ENCODE measurements around the gene IL17D.
"Not testable (repeated sequence)": the region's sequence is repeated elsewhere in the genome, so short reads cannot be mapped to it uniquely, and the experiment has no call there.

Gene IL17D

DNA sequence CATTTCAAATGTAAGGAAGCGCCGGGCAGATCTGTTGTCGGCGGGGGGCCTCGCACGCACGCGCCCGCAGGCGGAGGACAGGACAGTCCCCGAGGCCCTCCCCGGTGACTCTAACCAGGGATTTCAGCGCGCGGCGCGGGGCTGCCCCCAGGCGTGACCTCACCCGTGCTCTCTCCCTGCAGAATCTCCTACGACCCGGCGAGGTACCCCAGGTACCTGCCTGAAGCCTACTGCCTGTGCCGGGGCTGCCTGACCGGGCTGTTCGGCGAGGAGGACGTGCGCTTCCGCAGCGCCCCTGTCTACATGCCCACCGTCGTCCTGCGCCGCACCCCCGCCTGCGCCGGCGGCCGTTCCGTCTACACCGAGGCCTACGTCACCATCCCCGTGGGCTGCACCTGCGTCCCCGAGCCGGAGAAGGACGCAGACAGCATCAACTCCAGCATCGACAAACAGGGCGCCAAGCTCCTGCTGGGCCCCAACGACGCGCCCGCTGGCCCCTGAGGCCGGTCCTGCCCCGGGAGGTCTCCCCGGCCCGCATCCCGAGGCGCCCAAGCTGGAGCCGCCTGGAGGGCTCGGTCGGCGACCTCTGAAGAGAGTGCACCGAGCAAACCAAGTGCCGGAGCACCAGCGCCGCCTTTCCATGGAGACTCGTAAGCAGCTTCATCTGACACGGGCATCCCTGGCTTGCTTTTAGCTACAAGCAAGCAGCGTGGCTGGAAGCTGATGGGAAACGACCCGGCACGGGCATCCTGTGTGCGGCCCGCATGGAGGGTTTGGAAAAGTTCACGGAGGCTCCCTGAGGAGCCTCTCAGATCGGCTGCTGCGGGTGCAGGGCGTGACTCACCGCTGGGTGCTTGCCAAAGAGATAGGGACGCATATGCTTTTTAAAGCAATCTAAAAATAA, 18.2 kb downstream of the IL17D start:
- DNase-seq (ENCODE audit: insufficient read length), result no peak
- no peak for TF ChIP-seq POLR2AphosphoS5 (IDR thresholded peaks at IDR 0.05; ENCODE audit: low read depth, low read length)
- no peak for TF ChIP-seq POLR2A (IDR thresholded peaks at IDR 0.05; ENCODE audit: low read depth, low read length)
- FAIRE-seq, result no peak

DNA sequence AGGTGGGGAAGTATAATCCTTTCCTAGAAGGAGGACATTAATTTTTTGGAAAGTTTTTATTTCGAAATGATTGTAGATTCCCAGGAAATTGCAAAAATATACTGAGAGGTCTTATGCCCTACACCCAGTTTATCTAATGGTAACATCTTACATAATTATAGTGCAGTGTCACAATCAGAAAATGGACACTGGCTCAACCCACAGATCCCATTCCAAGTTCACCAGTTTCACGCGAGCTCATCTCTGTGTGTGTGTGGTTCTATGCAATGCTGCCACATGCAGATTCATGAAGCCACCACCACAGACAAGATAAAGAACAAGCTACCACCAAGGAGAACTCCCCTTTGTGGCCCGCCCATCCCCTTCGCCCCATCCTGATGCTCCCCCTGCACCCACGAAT, 24.4 kb downstream of the IL17D start:
- no peak for FAIRE-seq
- TF ChIP-seq TAF1 (IDR thresholded peaks at IDR 0.05; ENCODE audit: borderline replicate concordance, low read depth, low read length) (no peak), POLR2AphosphoS5 (IDR thresholded peaks at IDR 0.05; ENCODE audit: low read depth, low read length) (no peak), POLR2A (IDR thresholded peaks at IDR 0.05; ENCODE audit: low read depth, low read length) (no peak)
- no peak for DNase-seq (ENCODE audit: insufficient read length)

DNA sequence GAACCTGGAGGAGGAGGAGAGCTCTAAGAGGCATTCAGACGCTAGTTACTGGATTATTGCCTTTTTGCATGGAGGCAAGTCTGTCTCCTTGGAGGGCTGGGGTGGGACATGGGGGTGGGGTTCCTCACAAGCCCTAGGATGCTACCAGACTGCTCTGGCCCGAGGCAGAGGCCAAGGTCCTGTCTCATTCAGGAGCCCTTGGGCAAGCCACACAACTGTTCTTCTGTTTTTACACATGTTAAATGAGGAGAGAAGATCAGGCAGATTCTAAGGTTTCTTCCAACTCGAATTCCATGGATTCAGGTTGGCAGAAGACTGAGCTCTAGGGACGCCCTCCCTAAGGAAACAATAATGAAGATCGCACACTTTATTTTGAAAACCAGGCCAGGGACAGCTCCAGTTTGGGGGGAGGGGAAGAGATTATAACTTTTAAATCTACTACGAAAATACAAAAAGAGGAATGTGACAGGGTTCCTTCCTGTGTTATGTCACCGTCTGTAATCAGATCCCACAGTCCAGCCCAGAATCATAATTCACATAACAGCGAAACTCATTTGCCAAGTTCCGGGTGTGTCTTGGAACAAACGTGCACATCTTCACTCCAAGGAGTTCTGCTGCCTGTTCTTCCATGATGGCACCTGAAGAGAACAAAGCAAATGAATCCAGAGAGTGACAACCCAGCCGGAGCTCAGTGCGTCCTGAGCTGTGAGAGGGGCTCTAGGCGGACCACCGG, 25.2 kb downstream of the IL17D start:
- TF ChIP-seq POLR2AphosphoS5 (IDR thresholded peaks at IDR 0.05; ENCODE audit: low read depth, low read length) (no peak), TAF1 (IDR thresholded peaks at IDR 0.05; ENCODE audit: borderline replicate concordance, low read depth, low read length) (no peak)
- FAIRE-seq (no peak), DNase-seq (ENCODE audit: insufficient read length) (no peak)

DNA sequence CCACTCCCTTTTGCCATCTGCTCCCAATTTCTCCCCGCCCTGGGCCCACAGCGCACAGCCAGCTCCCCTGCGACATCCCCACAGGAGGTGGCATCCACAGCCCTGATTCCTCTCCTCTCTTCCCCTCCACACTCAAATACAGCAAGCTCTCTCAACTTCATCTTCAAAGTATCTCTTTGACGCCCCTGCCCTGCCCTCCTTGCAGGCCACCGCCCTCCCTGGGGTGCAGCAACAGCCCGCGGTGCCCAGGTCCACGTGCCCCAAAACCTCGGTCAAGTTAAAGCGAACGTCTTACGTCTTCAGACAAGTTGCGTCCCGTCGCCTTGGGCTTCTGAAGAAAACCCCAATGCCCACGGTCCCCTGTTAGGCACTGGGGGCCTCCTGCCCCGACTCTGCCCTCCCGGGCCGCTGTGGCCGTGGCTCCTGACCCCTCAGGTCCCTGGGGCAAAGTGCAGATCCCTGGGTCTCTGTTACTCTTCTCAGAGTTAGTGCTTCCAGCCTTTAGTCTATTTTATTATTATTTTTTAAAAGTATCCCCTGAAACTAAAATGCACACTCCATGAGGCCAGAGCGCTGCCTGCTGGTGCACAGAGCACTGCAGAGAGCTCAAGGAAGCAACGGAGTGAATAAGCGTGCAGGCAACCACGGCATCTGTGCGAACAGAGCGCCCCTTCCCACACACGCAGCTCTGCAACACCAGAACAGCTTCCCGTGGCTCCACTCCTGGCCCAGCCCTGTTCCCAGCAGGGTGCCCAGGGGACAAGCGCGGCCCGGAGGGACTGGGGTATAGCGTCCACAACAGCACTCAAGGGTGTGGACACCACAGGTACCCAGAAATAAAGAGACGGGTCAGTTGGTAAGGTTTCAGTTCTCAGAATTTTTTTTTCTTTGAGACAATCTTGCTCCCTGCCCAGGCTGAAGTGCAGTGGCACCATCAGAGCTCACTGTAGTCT, 26.4 kb downstream of the IL17D start:
- DNase-seq (ENCODE audit: insufficient read length) (no peak), FAIRE-seq (no peak)
- TF ChIP-seq POLR2AphosphoS5 (IDR thresholded peaks at IDR 0.05; ENCODE audit: low read depth, low read length), result no peak
- TF ChIP-seq TAF1 (IDR thresholded peaks at IDR 0.05; ENCODE audit: borderline replicate concordance, low read depth, low read length), result no peak
- no peak for TF ChIP-seq POLR2A (IDR thresholded peaks at IDR 0.05; ENCODE audit: low read depth, low read length)

DNA sequence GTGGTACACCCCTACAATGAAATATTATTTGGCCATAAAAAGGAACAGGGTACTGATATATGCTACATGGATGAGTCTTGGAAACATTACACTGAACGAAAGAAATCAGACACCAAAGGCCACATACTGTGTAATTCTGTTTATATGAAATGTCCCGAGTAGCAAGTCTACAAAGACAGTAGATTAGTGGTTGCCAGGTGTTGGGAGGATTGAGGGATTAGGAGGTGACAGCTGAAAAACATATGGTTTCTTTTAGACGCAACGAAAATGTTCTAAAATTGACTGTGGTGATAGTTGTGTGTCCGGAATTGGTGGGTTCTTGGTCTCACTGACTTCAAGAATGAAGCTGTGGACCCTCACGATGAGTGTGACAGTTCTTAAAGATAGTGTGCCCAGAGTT, 35.1 kb downstream of the IL17D start:
- TF ChIP-seq POLR2AphosphoS5 (IDR thresholded peaks at IDR 0.05; ENCODE audit: low read depth, low read length) (no peak), TAF1 (IDR thresholded peaks at IDR 0.05; ENCODE audit: borderline replicate concordance, low read depth, low read length) (no peak), POLR2A (IDR thresholded peaks at IDR 0.05; ENCODE audit: low read depth, low read length) (no peak)
- no peak for DNase-seq (ENCODE audit: insufficient read length)
- no peak for FAIRE-seq

DNA sequence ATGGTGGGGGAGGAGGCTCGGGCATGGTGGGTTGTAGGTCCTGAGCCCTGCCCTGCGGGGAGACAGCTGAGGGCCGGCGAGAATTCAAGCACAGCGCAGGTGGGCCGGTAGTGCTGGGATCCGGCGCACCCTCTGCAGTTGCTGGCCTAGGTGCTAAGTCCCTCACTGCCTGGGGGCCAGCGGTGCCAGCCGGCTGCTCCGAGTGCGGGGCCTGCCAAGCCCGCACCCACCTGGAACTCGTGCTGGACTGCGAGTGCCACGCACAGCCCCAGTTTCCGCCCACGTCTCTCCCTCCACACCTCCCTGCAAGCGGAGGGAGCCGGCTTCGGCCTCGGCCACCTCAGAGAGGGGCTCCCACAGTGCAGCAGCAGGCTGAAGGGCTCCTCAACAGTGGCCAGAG, 36.5 kb downstream of the IL17D start:
- DNase-seq (ENCODE audit: insufficient read length), result no peak
- no peak for FAIRE-seq
- no peak for TF ChIP-seq TAF1 (IDR thresholded peaks at IDR 0.05; ENCODE audit: borderline replicate concordance, low read depth, low read length)
- TF ChIP-seq POLR2A (IDR thresholded peaks at IDR 0.05; ENCODE audit: low read depth, low read length), result no peak
- no peak for TF ChIP-seq POLR2AphosphoS5 (IDR thresholded peaks at IDR 0.05; ENCODE audit: low read depth, low read length)

DNA sequence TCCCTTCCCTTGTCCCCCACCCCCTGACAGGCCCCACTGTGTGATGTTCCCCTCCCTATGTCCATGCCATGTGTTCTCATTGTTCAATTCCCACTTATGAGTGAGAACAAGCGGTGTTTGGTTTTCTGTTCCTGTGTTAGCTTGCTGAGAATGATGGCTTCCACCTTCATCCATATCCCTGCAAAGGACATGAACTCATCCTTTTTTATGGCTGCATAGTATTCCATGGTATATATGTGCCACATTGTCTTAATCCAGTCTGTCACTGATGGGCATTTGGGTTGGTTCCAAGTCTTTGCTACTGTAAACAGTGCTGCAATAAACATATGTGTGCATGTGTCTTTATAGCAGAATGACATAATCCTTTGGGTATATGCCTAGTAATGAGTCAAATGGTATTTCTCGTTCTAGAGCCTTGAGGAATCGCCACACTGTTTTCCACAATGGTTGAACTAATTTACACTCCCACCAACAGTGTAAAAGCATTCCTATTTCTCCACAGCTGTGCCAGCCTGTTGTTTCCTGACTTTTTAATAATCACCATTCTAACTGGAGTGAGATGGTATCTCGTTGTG, 40.4 kb downstream of the IL17D start:
- FAIRE-seq; DNase-seq (ENCODE audit: insufficient read length): not testable (repeated sequence)

DNA sequence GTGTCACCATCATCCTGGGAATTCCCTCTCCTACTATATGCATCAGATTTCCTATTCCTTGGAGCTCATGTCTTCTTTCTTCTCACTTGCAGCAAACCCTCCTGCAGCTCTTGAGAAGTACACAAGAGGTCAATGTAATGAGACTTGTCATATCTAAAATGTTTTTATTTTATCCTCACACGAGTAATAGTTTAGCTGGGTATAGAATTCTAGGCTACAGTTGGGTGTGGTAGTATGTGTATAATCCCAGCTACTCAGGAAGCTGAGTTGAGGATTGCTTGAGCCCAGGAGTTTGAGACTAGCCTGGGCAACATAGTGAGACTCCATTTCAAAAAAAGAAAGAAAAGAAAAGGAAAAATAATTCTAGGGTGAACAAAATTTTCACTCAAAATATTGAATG, 45.9 kb downstream of the IL17D start:
- DNase-seq (ENCODE audit: insufficient read length), result no peak
- no peak for FAIRE-seq
- TF ChIP-seq TAF1 (IDR thresholded peaks at IDR 0.05; ENCODE audit: borderline replicate concordance, low read depth, low read length) (no peak), POLR2A (IDR thresholded peaks at IDR 0.05; ENCODE audit: low read depth, low read length) (no peak), POLR2AphosphoS5 (IDR thresholded peaks at IDR 0.05; ENCODE audit: low read depth, low read length) (no peak)

DNA sequence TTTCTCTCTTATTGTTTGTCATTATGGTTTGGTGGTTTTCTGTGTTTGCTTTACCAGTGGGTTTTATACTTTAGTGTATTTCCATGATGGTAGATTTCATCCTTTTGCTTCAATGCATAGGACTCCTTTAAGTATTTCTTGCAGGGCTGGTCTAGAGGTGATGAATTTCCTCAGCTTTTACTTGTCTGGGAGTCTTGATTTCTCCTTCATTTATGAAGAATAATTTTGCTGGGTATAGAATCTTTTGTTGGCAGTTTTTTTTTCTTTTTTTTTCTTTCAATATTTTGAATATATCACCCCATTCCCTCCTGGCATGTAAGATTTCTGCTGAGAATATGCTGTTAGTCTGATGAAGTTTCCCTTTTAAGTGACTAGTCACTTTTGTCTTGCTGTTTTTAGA, 50.5 kb downstream of the IL17D start:
- TF ChIP-seq TAF1 (IDR thresholded peaks at IDR 0.05; ENCODE audit: borderline replicate concordance, low read depth, low read length) (no peak), POLR2A (IDR thresholded peaks at IDR 0.05; ENCODE audit: low read depth, low read length) (no peak), POLR2AphosphoS5 (IDR thresholded peaks at IDR 0.05; ENCODE audit: low read depth, low read length) (no peak)
- FAIRE-seq, result no peak
- DNase-seq (ENCODE audit: insufficient read length), result no peak

DNA sequence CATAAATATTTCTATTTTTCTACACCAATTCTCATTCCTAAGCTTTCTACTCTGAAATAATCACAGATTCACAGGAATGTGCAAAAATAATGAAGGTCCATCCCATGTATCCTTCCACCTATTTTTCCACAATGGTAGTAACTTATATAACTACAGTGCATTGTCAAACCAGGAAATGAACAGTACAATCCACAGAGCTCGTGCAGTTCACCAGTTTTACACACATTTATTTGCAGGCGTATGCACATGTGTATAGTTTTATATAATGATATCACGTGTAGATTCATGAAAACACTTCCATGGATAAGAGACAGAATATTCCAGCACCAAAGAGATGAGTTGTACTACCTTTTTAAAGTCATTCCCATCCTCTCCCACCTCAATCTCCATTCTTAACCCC, 57.4 kb downstream of the IL17D start:
- FAIRE-seq, result no peak
- DNase-seq (ENCODE audit: insufficient read length), result no peak
- no peak for TF ChIP-seq POLR2A (IDR thresholded peaks at IDR 0.05; ENCODE audit: low read depth, low read length)

DNA sequence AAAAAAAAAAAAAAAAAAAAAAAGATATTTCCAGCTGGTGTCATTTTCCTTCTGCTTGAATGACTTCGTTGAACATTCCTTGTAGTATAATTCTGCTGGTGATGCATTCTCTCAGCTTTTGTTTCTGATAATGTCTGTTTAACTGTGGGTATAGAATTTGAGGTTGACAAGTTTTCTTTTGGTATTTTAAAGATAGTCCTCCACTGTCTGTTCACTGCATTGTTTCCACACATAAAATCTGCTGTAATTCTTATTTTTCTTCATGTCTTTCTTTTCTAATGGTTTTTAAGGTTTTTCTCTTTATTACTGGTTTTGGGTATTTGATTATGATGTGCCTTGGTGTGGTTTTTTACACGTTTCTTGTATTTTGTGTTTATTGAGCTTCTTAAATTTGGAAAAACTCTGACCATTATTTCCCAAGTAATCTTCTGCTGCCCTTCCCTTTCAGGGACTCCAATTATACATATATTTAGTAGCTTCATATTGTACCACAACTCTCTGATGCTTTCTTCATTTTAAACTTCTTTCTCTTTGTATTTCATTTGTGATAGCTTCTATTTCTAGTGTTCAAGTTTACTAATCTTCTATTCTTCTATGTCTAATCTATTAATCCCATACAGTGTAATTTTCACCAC, 63.9 kb downstream of the IL17D start:
- no peak for DNase-seq (ENCODE audit: insufficient read length)
- no peak for TF ChIP-seq POLR2A (IDR thresholded peaks at IDR 0.05; ENCODE audit: low read depth, low read length)
- no peak for TF ChIP-seq POLR2AphosphoS5 (IDR thresholded peaks at IDR 0.05; ENCODE audit: low read depth, low read length)
- no peak for TF ChIP-seq TAF1 (IDR thresholded peaks at IDR 0.05; ENCODE audit: borderline replicate concordance, low read depth, low read length)
- no peak for FAIRE-seq

Data from GM12892 (cell line).